NCI-H1105 treated with DMSO at 0.1 percent for 48 hours (cell line): ENCODE data around the gene TMIGD1.
A peak's percentile ranks its signal among the peaks of the same experiment; 100 is the strongest.

Experiments used
- DNase-seq: peaks from one replicate; lab custom pipeline; 2025; lab: John Stamatoyannopoulos, UW

The TMIGD1 gene

GRCh38 chr17:30326809-30327208 lies 7.0 kb downstream of the TMIGD1 start:
- DNase-seq: peak; percentile 86

GRCh38 chr17:30324723-30325122 lies 9.1 kb downstream of the TMIGD1 start:
- DNase-seq: no peak

- no peak for DNase-seq
Observed at GRCh38 chr17:30323895-30324319, 9.9 kb downstream of the TMIGD1 start.

- peak; percentile 72 for DNase-seq
Observed at GRCh38 chr17:30323262-30323894, 10.5 kb downstream of the TMIGD1 start.

GRCh38 chr17:30321314-30321713 lies 12.5 kb downstream of the TMIGD1 start:
- DNase-seq: no peak

- DNase-seq: no peak
Observed at GRCh38 chr17:30318155-30318554, 15.7 kb downstream of the TMIGD1 start.

- DNase-seq: no peak
Observed at GRCh38 chr17:30316736-30317135, 17.1 kb downstream of the TMIGD1 start.

GRCh38 chr17:30315106-30315505 lies 18.8 kb downstream of the TMIGD1 start:
- no peak for DNase-seq

- DNase-seq: no peak
Observed at GRCh38 chr17:30314474-30314873, 19.4 kb downstream of the TMIGD1 start.

- DNase-seq: no peak
Observed at GRCh38 chr17:30312226-30312625, 21.6 kb downstream of the TMIGD1 start.

- no peak for DNase-seq
Observed at GRCh38 chr17:30310562-30310961, 23.3 kb downstream of the TMIGD1 start.

- DNase-seq: no peak
Observed at GRCh38 chr17:30309591-30309990, 24.3 kb downstream of the TMIGD1 start.

GRCh38 chr17:30308406-30308805 lies 25.5 kb downstream of the TMIGD1 start:
- DNase-seq: no peak

- DNase-seq: no peak
Observed at GRCh38 chr17:30304778-30305177, 29.1 kb downstream of the TMIGD1 start.

GRCh38 chr17:30302241-30302640 lies 31.6 kb downstream of the TMIGD1 start:
- DNase-seq: no peak

- DNase-seq: no peak
Observed at GRCh38 chr17:30300818-30301217, 33.0 kb downstream of the TMIGD1 start.

- no peak for DNase-seq
Observed at GRCh38 chr17:30299000-30299399, 34.9 kb downstream of the TMIGD1 start.

- DNase-seq: no peak
Observed at GRCh38 chr17:30297715-30298114, 36.1 kb downstream of the TMIGD1 start.

- no peak for DNase-seq
Observed at GRCh38 chr17:30296499-30297080, 37.3 kb downstream of the TMIGD1 start.

- DNase-seq: peak; percentile 61
Observed at GRCh38 chr17:30292286-30292858, 41.5 kb downstream of the TMIGD1 start.

GRCh38 chr17:30291543-30292285 lies 42.1 kb downstream of the TMIGD1 start, which contains the start of gene BLMH:
Gene BLMH, minus strand, starts transcription at chr17:30291944. Its CDS starts 125 bp downstream, at chr17:30291819.
- DNase-seq: peak; percentile 69

- DNase-seq: peak; percentile 51
Observed at GRCh38 chr17:30290696-30291542, 42.9 kb downstream of the TMIGD1 start.
